Uterus (tissue), 2 donors: ENCODE measurements around the gene YOD1.

Experiments used
- CTCF ChIP-seq, 4 experiments: fragments of 200-600 bp in 2 of 4; fragments of 450-650 bp in 2 of 4; sonication (generic) in 2 of 4; IDR thresholded peaks; one replicate each; pipeline ENCODE4 v1.5.1; 2016 to 2019; ENCODE audit warnings: antibody characterized with exemption in 4 of 4, mild to moderate bottlenecking in 2 of 4, moderate library complexity in 1 of 4
- POLR2A ChIP-seq, 2 donors: fragments of 450-650 bp; IDR thresholded peaks; one replicate each; pipeline ENCODE4 v1.6.1; 2016; ENCODE audit warnings: antibody characterized with exemption in 2 of 2, mild to moderate bottlenecking in 1 of 2, moderate library complexity in 1 of 2

GRCh38 chr1:207091200-207091908 is 40.3 kb upstream of the YOD1 start:
- no peak for TF ChIP-seq CTCF (IDR thresholded peaks at IDR 0.05)
- no peak for TF ChIP-seq POLR2A (IDR thresholded peaks at IDR 0.05)
